GM12874 (cell line): Measurements from ENCODE around the gene MLPH.

Source experiments
- TF ChIP-seq, protein P1 (sequence below): IDR thresholded peaks from 2 replicates; pipeline ENCODE4 v1.5.1; 2011; ENCODE audit warnings: low read depth, mild to moderate bottlenecking, control low read depth, low read length, moderate library complexity; ENCODE audit not compliant: insufficient read depth

The MLPH gene

DNA sequence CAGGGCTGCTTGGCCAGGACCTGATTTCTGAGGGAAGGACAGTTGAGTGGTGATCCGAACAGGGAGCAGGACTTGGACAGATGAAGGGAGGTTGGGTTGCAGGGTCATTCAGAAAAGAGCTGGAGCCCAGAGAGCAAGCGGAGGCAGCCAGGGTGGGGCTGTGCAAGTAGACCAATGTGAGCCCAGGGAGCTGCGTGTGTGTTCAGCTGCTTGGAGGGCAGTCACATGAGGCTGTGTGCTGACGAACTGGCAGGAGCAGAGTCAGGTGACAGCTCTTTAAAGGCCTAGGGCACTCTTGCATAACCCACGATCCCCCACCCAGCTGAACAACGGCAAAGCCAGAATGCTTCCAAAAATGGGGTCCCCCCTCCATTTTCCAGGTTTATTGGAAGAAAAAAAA, 4.6 kb upstream of the MLPH start:
- TF ChIP-seq, protein P1, sequence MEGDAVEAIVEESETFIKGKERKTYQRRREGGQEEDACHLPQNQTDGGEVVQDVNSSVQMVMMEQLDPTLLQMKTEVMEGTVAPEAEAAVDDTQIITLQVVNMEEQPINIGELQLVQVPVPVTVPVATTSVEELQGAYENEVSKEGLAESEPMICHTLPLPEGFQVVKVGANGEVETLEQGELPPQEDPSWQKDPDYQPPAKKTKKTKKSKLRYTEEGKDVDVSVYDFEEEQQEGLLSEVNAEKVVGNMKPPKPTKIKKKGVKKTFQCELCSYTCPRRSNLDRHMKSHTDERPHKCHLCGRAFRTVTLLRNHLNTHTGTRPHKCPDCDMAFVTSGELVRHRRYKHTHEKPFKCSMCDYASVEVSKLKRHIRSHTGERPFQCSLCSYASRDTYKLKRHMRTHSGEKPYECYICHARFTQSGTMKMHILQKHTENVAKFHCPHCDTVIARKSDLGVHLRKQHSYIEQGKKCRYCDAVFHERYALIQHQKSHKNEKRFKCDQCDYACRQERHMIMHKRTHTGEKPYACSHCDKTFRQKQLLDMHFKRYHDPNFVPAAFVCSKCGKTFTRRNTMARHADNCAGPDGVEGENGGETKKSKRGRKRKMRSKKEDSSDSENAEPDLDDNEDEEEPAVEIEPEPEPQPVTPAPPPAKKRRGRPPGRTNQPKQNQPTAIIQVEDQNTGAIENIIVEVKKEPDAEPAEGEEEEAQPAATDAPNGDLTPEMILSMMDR, result no peak

DNA sequence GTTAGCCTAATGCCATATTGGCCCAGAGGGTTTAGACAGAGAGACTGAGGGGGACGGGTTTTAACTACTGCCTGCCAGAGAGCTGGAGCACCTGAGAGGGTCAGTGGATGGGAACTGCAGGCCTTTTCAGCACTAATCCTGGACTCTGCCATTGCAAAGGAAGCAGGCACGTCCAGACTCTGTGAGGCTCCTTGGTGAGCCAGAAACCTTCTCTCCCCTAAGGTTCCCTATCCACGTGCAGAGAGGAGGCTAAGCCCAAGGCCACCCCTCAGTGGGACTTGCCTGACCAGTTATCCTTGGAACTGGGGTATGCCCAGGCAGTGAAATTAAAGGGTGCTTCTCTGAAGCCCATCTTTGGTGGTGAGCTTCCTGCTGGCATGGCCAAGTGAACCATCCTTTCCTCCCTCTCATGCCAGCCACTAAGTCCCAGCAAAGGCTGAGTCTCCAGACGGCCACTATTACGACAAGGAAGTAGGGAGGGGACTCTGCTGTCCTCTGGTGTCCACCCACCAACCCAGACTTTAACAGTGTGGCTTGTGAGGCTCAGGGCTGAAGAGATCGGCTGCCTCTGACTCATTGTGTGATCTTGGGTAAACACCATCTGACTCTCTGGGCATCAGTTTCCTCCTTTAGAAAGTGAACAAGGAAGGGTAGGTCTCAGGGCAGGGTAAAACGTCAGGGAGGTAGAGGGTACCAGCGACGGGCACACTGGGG, 3.9 kb upstream of the MLPH start:
- TF ChIP-seq, protein P1, result no peak

GRCh38 chr2:237485304-237485703, 1.7 kb upstream of the MLPH start:
- TF ChIP-seq, protein P1, result no peak

DNA sequence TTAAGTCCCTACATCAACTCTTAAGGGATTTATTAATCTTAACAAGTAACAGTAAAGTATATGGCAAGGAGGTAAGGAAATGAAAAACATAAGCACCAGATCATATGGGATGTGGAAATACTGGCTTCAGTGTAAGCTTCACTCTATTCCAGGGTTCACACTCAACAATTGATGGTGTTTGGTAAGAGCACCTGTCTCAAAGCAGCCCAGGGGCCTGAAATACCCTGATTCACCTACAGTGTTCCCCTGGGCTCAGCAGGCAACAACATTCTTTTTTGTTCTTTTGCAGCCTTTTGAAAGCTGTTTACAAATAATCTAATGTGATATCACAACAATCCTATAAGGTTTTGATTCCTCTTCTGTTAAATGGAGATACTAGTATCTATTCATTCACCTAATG, 1.2 kb upstream of the MLPH start:
- TF ChIP-seq, protein P1, result no peak

DNA sequence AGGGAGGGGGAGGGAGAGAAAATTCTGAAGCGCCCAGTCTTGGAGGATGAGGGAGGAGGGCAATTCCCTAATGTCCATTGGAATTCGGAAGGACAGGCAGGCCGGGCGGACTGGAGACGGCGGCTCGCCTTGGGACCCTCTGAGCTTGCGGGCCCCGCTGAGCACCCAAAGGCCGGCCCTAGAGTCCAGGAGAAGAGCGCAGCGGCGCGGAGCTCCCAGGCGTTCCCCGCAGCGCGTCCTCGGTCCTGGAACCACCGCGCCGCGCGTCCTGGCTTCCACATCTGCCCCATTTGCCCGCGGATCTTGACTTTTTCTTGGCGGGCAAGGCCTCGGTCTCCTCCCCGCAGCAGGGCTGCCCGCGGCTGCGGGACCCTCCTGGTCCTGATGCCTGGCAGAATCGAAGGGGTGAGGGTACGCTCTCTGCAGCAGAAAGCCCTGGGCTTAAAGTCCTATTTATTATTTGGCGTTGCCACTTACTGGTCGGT, 675 bp upstream of the MLPH start:
- TF ChIP-seq, protein P1, result no peak

- TF ChIP-seq, protein P1, result no peak
Measured at GRCh38 chr2:237487496-237487895, 445 bp downstream of the MLPH start.

DNA sequence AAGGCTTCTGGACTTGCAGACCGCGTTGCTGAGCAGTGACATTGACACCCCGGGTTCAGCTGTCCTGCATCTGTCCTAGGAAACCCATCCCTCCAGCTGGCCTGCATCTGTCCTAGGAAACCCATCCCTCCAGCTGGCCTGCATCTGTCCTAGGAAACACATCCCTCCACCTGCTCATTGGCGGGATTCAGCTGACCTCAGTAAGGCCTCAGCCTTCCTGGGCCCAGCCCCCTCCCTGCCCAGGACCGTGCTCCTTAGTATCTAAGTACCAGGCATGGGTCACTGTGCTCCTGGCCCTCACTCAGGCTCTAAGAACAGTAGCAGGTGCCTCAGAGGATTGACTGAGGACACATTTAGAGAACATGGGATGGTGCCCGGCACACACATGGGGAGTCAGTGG, 1.2 kb downstream of the MLPH start:
- TF ChIP-seq, protein P1, result no peak
